GM21515 (cell line): ENCODE data around the gene TMED5.

ENCODE experiments used
- ATAC-seq: cut with Tn5 transposase; IDR thresholded peaks from one replicate; pipeline ENCODE4 v1.9.1; 2021; ENCODE audit not compliant: unreplicated experiment

Gene TMED5

DNA sequence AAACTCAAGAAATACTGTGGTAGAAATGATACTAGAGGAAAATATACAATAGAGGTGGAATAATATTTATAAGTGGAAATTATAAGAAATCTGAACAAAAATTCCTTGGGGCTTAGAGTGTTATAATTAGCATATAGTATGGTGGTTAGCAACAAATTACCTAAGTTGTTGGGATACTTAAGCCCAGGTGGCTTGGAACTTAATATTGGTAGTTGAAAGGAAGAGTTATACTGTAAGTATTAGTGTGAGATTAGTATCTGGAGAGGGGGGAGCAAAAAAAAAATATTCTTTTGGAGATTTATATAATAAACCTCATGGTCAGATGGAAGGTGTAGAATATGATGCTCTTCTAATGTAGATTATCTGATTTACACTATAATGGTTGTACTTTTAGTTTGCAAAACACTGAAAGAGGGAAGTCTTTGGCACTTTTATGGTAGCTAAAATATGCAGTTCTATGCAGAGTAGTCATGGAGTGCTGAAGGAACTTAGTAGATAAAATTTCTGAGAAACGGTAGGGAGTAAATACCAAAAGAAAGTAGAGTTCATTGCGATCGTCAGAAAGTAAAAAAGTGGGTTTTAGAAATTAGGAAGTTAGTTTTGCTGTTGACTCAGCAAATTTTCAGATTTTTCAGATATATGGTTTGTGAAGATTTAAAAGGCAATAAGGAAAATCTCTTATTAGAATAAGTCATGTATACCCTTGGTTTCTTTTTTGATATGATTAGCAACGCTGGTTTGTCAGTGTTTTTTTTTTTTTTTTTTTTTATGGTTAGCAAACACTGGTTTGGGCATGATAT lies 55.5 kb downstream of the TMED5 start:
- no peak for ATAC-seq

DNA sequence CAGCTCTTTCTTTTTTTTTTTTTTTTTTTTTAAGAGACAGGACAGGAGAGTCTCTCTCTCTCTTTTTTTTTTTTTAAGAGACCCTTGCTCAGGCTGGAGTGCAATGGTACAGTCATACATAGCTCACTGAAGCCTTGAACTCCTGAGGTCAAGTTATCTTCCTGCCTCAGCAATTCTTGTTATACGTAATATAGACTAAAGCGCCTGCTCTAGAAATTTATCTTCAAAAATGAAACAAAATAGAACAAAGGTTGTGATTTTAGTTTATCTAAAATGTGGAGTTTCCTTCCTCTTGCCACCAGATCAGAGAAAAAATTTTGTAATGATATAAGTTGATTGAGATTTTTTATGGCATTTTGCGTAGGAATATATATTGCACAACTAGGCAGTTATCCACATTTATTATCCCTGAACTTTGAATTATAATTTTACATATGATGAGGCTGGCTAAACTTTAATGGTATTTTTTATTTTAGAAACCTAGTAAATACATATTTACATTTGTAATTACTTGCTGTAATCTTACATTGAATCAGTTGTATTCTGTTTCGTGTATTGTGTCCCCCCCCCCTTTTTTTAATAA lies 56.9 kb downstream of the TMED5 start:
- ATAC-seq: no peak

DNA sequence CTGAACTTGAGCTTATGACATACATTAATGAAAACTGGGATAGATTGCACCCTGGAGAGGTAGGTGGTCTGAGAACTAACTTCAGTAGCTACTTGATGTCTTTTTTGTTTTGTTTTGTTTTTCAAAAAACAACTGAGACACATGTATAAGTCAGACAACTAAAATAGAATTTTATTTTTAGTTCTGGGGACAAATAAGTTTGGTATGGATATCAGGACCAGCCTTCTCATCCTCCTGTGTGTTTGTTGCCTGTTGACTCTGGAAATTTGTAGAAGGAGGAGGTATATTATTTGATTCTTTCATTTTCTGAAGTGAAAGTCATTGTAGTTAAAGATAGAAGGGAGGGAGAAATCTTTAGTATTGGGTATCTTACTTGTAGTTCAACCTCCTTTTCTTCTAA lies 59.6 kb downstream of the TMED5 start:
- ATAC-seq: no peak

DNA sequence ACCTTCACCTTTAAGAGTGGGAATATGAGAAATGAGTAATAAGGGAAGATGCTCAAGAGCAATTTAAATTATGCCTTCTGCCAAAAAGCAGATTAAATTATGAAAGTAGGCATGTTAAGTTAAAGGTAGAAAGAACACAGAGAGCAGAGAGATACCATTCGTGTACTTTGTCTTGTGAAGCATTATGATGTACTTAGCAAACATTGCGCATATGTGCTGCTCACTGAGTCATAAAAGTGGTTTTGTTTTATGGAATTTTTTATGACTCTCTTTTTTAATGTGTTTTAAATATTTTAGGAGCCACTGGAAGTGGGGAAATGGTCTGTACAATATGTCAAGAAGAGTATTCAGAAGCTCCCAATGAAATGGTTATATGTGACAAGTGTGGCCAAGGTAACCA lies 65.8 kb downstream of the TMED5 start:
- ATAC-seq: no peak

DNA sequence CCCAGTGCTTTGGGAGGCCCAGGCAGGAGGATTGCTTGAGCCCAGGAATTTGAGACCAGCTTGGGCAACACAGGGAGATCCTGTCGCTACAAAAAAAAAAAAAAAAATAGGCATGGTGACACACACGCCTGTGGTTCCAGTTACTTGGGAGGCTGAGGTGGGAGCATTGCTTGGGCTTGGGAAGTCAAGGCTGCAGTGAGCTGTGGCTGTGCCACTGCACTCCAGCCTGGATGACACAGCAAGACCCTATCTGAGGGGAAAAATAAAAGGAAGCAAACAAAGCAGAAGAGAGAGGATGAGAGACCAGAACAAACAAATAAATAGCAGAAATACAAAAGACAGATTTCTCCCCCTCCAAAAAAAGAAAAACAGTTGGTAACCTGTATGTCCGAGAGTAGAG lies 67.1 kb downstream of the TMED5 start:
- ATAC-seq: no peak

DNA sequence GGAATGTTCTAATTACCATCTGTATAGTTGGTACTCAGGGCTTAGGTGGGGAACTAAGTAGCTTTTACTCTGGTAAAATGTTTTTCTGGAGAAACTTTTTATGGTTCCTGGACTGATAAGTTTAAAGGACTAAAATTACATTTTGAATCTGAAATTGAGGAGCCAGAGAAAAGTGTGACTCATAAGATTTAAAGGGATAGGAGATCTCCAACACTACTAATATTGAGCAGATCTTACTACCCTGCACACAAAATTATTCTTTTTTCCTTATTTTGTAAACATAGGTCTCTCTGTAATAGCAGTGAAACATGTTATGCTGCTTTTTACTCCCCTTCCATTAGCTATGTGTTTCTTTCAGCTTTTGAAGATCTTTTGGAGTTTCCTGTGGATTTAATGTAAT lies 68.7 kb downstream of the TMED5 start:
- ATAC-seq: no peak

DNA sequence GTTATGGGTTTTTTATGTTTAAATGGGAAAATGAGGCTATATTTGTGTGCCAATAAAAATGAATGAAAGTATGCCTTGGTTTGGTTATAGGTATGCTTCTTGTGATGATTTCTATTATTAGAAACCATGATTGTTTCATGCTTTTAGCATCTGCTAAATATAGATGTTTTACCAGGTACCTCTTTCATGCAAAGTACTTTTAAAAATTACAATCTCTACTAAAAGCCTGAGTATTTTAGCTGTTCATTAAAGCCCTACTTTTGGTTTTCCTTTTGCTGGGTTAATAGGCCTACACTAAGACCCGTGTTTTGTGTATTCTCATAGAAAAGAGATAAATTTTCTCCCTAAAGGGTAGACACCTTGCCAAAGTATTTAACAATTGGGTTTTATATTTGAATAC lies 69.1 kb downstream of the TMED5 start:
- ATAC-seq: no peak

DNA sequence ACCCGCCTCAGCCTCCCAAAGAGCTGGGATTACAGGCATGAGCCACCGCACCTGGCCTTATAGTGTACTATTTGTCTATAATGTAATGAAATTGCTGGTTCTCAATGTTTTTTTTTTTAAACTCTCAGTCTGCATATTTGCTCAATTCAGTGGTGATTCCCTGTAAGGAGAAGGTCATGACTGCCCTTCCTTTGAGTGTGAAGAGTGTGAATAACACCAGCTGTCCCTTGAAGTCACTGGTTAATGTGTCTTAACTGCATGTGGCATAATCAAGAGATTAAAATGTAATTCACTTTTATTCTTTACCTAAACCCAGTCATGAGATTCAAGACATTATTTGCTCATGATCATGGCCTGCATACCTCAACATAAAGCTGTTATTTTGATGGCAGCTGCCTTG lies 70.6 kb downstream of the TMED5 start:
- no peak for ATAC-seq

DNA sequence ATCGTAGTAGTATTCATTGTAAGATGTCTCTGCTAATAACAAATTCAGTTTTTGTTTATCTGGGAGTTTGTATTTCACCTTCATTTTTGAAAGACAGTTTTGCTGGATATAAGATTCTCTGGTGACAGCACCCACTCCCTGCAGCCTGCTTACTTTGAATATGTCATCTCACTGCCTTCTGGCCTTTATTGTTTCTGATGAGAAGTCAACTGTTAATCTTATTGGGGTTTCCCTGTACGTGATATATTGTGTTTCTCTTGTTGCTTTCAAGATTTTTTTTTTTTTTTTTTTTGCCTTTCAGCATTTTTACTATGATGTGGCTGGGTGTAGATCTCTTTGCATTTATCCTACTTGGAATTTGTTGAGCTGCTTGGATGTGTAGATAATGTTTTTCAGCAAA lies 71.9 kb downstream of the TMED5 start:
- no peak for ATAC-seq

DNA sequence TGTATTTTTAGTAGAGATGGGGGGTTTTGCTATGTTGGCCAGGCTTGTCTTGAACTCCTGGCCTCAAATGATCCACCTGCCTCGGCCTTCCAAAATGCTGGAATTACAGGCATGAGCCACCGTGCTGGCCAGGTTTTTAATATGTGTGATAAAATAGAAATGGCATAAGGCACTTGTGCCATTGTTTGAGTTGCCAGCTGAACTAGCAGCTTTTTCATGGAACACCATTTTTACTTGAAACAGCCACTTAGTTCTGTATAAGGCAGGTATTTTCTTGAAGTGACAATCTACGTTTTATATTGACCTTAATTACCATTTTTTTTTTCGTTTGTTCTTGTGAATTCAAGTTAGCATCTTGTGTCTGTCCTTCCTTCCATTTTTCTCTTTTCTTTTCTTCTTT lies 72.8 kb downstream of the TMED5 start:
- no peak for ATAC-seq

DNA sequence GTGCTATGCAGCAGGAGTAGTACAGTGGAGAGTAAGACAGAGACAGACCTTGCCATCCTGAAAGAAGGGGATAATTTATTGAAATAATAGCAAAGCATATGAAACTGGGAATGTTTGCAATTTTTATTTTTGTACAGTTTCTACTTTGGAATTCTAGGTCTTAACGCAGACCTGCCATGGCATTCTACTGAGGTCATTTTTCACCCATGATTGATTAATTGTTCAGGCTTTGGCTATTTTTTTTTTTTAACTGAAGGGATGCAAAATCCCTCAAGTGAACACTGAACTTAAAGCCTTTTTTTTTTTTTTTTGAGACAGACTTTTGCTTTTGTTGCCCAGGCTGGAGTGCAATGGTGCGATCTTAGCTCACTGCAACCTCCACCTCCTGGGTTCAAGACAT lies 74.0 kb downstream of the TMED5 start:
- ATAC-seq: no peak

DNA sequence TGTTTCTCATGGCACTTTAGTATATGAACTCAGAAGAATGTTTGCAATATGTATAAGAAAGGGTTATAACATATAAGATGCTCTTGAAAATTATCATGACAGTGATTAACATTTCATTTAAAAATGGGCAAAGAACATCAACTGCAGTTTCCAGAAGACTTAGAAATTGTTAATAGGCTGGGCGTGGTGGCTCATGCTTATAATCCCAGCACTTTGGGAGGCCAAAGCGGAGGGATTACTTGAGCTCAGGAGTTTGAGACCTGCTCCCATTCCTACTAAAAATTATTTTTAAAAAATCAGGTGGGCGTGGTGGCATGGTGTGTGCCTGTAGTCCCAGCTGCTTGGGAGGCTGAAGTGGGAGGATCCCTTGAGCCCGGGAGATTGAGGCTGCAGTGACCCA lies 78.1 kb downstream of the TMED5 start:
- ATAC-seq: no peak
